CD4-positive, alpha-beta T cell treated with Interleukin-17A for 4 hours (primary cell): ENCODE data around the gene MRPL2.
"Not testable (repeated sequence)": the region's sequence is repeated elsewhere in the genome, so short reads cannot be mapped to it uniquely, and the experiment has no call there.

ENCODE experiments used
- DNase-seq: peaks from one replicate; pipeline ENCODE4 v3.0.0-alpha.2; 2020; ENCODE audit warnings: mixed read lengths

MRPL2 gene

DNA sequence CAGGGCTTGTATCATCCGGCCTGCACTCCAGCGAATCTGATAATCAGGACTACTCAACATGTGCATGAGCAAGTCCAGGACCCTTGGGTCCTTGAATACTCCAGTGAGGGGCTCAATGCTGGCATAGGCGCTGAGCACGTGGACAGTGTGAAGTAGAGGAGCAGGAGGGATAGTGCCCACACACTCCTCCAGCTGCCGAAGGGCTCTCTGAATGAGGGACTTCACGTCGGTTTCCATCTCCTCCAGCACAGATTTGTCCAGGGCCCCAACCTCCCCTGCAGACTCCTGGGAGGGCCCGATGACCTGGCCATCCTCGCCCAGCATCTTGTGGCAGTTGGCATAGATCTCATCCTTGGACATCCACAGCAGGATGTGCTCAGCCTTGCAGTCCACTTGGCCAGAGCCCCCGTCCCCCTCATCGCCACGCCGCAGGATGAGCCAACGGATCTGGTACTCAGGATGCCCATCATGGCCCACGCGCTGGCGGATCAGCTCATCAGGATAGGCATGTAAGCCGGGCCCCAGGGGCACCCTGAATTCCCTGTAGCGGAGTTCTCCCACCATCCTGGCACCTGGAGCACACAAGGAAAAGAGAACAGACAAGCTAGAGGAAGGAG is 6.9 kb downstream of the MRPL2 start:
- no peak for DNase-seq

DNA sequence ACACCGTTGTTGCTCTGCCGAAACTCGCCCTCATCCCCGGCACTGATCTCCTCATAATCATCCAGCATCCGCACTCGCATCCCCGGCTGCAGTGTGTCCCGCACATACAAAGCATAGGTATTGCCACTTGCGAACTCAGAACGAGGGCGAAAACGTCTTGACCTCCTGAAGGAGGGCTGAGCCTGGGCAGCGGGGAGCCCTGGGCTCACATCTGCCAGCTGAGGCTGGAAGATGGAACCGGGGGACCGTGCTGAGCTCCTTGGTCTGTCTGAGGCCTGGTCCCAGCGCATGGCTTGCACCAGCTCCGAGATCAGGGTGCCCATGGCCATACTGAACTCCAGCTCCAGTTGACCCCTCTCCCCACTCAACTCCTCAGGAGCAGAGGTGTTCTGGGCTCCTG is 8.3 kb downstream of the MRPL2 start:
- DNase-seq, result no peak

DNA sequence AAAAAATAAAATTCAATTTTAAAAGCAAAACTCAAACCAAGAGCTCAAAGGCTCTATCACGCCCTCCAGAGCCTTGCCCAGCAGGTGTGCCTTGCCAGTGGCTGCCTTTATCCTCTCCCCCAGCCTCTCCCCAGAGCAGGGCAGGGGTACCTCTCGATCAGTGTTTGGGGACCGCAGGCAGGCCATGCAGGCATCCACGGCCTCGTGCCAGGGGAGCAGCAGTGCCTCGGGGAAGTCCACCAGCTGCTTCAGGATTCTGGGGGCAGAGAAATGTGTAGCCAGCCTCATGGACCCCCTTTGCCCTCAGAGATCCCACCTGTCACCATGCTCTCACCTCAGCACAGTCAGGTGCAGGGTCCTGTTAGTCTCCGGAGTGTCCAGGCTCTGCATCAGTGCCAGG is 11.2 kb downstream of the MRPL2 start:
- no peak for DNase-seq

DNA sequence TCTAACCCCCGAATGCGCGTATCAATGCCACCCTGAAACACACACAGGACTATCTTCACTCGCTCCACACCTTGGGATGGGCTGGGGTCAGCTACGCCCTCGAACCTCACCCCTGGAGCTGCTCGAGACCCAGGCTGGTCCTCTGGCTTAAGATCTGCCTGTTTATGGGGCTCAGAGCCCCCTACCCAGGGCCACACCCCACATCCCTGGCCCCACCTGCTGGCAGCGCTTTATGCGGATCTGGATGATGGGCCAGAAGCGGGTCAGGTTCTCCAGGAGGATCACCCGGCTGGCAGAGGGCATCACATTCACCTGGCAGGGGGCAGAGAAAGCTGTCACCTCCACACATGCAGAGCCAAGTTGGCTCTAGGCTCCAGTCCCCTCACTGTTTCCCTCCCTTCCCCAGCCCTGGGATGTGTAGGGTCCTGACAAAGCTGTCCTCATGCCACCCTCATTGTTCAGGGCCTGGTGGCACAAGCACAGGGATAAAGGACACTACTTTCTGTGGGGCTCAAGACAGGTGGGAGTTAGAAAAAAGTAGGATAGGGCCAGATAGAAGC is 13.8 kb downstream of the MRPL2 start:
- no peak for DNase-seq

DNA sequence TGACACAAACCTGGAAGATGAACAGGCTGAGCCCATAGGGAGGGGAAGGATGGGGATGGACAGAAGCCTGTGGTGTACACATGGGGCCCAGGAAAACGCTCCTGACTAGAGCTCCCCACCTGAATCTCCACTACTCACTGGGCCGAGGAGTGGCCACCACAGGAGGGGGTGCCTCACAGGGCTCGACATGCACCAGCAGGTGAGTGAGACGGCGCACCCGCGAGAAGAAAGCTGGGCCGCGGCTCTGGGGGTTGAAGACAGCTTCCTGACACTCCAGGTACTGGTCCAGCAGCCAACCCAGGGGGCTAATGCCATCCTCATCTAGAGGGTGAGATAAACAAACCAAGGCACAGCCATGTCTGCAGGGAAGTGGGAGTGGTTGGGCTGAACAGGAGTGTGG is 15.9 kb downstream of the MRPL2 start:
- no peak for DNase-seq

DNA sequence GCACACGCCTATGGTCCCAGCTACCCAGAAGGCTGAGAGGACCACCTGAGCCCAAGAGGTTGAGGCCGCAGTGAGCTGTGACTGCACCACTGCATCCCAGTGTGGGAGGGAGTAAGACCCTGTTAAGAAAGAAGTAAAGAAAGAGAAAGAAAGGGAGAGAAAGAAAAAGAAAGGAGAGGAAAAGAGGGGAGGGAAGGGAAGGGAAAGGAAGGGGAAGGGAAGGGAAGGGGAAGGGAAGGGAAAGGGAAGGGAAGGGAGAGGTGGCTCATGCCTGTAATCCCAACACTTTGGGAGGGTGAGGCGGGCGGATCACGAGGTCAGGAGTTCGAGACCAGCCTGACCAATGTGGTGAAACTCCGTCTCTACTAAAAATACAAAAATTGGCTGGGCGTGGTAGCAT is 17.8 kb downstream of the MRPL2 start:
- not testable (repeated sequence) for DNase-seq

DNA sequence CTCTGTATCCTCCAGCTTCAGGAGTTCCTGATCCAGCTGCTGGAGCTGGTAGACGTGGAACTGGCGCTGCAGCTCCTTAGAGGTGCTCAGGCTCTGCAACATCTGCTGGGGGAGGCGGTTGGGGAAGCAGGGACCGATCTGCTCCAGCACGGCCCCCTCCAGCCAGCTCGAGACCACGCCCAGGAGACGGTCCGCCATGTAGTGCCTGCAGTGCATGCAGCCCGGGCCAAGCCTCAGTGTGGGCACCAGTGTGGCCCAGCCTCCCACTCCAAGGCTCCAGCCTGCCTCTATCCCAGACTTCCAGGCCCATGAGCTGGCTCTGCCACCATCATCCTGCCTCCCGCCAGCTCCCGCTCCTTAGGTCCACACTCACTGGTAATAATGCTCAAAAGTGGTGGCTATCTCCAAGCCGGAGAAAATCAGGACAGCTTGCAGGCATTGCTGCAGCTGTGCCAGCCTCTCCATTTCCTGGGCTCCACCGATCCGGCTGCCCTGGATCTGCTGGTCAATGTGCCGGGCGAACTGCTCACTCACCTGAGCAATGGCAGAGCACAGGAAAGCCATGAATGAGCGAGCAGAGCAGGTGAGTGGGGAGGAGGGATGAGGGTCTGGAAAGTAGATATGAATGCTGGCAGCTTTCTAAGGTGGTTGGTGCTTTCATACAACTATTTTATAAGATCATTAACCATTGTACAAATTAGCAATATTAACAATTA is 18.5 kb downstream of the MRPL2 start:
- DNase-seq, result no peak

DNA sequence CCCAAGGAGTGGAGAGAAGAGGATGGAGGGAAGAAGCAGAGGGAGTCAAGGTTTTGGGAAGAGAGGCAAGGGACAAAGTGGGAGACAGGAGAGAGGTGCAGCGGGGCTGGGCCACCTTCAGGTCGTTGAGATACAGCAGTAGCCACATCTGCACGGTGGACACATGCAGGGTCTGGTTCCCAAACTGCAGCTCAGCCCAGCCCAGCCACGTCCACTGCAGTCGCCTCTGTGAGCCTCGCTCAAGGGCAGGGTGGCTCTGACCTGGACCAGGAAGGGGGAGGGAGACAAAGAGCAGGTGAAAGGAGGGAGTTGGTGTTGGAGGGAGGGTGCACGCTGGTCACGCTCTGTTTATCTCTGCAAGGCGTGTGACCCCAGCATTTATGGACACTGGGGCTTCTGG is 20.5 kb downstream of the MRPL2 start:
- no peak for DNase-seq

DNA sequence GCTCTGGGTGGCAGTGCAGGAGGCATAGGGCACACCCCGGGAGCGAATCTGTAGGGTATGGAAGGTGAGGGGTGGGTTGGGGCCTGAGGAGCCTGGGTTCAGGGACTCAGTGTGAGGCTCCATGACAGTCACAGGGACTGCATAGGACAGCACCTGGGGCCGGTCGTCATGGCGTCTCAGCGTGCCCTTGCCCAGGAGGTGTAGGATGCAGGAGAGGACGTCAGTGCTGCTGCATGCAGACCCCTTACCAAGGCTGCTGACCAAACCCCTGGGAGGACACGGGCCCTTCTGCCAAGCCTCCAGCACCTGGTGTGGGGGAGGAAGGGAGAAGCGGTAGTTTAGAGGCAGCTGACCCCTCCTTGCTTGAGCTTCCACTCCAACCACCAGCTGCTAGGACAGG is 21.5 kb downstream of the MRPL2 start:
- DNase-seq, result no peak

DNA sequence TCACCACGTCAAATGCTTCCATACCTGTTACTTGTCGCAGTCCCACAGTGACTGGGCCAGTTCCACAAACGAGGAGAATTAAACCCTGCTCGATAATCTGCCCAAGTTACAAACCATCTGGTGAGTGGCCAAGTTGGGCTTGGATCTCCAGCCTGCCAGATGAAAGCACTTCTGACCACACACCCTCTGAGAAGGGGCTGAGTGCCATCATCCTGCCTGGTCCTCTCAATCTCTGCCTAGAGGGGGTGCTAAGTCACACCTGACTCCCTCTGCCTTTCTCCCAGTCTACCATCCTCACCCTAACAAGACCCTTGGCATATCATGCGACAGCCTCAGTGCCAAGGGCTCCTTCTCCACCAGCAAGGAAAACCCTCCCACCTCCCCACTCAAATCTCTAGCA is 22.0 kb downstream of the MRPL2 start:
- no peak for DNase-seq

DNA sequence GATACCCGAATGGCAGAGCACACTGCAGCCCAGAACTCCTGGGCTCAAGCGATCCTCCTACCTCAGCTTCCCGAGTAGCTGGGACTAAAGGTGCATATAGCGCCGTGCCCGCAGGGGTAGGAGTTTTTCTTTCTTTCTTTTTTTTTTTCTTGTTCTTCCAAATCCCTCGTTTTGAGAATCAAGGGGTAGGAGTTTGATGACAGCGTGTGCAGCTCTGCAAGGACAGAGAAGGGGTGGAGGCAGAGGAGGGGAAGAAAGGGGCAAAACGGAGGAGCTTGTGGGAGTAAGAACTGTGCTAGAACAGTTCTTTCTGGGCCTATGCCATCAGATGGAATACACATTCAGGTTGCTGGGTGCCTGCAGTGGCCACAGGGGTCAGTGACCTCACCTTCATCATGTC is 22.5 kb downstream of the MRPL2 start:
- no peak for DNase-seq

DNA sequence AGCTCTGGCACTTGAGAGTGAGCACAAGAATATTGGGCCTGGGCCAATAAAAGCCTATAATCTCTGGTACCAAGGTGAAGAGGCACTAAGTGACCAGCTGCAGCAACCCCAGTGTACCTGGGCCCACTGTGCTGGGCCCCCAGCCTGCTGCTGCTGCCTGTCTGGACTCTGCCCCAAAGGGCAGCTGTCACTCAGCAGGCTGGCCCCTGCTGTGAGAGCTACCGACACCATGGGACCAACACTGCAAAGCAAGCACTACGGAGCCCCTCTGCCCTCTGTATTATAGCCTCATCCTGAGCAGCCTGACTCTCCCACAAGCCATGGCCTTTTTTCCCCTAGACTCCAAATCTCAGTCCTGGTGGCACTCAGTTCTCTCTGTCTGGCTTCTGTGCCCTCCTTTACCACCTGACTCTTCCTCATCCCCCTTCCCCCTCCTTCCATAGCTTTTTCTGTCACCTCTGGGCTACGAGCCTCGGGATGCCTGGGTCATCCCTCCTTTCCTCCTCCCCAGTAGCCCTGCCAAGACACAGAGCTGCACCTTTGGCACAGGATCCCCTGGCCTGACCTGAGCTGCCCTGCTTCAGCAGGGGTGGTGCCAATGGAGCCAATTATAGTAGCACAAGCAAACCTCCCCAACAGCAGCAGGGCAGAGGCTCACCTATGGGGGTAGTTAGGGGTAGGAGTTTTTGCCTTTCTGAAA is 23.6 kb downstream of the MRPL2 start:
- no peak for DNase-seq

DNA sequence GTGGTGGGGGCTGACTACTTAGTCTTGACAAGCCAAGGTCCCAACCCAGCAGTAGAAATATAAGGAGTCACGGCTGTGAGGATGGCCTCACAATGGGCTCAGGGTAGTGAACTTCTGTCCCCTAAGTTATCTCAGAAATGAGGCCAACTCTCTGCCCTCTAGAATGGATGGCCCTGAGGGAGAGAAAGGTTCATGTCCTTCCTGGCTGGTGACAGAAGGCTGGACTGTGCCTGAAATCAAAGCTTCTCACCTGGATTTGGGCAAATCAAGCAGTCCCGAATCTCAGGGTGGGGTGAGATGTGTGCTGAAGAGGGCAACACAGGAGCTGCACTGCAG is 25.1 kb downstream of the MRPL2 start:
- DNase-seq, result no peak

DNA sequence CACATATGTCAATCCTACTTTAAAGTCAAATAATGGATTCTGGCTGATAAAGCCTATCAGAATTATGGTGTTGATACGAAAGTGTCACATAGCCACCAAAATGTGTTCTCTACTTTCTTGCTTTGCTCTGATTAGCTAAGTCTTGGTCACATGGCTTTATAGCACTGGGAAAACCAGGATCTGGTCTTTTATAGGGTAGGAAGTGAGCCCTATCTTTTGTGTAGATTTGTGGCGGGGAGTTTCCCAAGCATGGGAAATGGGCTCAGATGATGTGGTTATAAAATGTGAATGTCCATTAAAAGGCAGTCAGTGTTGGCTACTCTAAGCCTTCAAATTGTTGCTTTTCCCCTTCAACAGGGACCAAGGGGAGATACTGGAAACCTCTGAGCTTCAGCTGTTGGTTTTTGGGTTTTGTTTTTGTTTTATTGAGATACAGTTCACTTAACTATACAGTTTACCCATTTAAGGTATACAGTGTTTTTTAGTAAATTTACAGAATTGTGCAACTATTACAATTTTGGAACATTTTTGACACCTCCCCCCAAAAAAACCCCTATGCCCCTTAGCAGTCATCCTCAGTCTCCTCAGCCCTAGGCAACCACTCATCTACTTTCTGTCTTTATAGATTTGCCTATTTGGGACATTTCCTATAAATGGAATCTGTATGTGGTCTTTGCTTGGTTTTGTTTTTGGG is 25.6 kb downstream of the MRPL2 start:
- DNase-seq, result no peak

DNA sequence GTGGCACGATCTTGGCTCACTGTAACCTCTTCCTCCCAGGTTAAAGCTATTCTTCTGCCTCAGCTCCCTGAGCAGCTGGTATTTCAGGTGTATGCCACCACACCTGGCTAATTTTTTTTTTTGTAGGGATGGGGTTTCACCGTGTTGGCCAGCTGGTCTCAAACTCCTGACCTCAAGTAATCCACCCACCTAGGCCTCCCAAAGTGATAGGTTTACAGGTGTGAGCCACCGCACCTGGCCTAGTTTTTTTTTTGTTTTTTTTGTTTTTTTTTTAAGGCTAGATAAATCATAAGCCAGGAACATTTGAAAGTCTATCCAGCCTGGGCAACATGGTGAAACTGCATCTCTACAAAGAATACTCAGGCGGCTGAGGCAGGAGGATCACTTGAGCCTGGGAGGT is 26.9 kb downstream of the MRPL2 start:
- no peak for DNase-seq

DNA sequence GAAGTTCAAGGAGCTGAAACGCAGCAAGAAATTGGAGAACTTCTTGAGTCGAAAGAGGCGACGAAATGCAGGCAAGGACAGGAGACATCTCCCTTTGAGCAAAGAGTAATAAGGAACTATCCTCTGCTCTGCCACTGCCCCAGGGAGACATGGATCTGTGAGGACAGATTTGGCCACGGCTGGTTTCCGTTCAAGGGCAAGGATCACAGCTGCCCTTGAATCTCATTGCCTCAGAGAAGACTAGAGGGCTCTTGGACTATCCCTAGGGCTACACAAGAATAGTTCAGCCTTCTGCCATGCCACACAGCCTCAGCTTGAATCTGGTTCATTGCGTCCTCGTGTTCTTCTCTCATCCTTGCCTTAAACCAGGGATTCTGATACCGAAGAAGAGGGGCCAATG is 30.1 kb downstream of the MRPL2 start:
- no peak for DNase-seq

DNA sequence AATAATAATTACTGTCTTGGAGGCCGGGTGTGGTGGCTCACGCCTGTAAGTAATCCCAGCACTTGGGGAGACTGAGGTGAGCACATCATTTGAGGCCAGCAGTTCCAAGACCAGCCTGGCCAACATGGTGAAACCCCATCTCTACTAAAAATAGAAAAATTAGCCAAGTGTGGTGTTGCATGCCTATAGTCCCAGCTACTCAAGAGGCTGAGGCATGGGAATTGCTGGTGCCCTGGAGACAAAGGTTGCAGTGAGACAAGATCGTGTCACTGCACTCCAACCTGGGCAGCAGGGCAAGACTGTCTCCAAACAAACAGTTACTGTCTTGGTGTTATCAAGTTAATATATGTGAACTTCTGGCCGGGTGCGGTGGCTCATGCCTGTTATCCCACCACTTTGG is 32.9 kb downstream of the MRPL2 start:
- no peak for DNase-seq

DNA sequence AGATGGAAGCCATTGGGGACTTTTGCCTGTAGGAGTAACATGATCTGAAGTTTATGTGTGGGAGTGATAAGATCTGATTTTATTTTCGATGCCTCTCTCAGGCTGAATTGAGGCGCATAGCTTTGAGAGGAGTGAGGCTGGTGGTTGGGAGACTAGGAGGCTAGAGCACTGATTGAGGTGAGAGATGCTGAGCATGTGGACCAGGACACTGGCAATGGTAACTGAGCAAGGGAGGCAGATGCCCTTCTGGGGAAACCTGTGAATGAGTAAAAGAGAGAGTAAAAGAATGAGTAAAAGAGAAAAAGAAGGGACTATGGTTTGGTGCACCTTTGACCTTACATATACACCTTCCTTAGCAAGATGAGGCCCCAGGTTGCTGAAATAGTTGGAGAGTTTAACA is 34.8 kb downstream of the MRPL2 start:
- DNase-seq, result no peak

DNA sequence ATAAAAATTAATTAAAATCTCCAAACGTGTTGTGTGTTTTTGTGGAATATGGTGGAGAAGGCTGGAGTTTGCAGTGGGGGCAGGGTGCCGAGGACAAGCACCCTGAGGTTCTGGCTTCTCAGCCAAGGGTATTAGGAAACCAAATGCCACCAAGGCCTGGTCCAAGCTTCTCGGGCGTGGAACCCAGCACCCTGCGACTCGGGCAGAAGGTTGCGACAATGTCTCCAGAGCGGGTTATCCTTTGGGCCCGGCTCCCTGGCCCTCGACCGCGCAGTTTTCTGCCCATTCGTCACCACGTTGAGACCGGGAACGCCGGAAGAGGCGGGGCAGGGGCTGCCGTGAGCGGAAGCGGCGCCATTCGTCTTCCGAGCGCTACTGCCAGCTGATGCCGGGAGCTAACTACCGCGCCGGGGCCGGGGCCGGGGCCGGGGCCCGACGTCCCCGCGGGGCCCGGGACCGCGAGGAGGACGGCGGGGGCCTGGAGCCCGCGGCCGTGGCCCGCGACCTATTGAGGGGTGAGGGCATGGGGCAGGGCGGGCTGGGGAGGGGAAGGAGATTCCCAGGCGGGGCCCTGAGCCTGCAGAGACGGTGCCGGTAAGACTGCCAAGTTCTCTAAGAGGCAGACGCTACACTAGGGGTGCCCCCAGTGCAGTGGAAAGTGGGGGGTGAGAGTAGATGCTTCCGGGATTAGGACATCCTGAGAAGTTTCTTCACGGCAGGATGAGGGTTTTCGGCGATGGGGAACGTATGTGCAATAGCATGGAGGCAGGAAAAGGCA is 37.8 kb downstream of the MRPL2 start, which contains the start of gene RRP36:
RRP36 (plus strand) TSS at position 354 of the 778 bp plus-strand sequence; CDS start at position 386, 32 bp downstream.
- peak; percentile 82 for DNase-seq

DNA sequence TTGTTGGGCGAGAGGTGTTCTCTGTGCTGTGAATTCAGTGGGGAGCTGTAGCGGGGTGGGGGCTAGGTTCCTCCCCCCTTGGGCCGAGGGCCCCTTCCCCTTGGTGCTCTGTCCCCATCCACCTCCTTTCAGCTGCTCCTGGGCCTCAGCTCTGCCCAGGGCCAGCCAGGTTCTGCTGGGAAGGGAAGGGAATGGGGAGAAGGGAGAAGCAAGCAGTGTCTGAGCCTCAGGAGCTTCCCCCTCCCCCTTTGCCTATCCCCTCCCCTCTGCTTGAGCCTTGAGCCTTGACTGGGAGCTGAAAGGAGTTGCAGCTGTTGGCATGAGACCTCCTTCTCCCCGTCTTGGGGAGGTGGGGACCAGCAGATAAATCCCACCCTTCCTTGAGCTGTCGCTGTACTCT is 38.4 kb downstream of the MRPL2 start:
- DNase-seq, result no peak

DNA sequence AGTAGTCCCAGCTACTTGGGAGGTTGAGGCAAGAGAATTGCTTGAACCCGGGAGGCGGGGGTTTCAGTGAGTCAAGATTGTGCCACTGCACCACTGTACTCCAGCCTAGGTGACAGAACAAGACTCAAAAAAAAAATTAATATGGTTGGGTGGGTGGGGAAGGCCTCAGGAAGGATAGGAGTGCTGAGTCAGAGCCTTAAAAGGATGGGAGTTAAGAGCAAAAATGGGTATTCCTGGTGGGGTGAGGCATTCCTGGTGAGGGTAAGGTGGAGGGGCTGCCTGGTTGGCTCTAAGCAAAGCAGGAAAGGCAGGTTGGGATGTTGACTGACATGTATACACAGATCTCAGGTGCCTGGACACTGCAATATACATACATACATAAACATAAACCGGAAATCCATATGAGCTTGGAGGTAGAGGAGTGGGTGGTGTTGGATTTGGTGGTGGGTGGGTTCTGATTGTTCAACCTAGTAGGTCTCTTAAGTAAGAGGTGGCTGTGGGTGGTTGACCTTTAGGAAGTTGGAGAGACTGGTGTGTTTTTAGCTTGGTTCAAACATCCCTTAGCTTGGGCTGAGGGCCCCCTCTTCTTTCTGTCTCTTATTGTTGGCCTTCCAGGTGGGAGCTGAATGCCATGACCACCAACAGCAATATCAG is 39.1 kb downstream of the MRPL2 start:
- DNase-seq, result no peak

DNA sequence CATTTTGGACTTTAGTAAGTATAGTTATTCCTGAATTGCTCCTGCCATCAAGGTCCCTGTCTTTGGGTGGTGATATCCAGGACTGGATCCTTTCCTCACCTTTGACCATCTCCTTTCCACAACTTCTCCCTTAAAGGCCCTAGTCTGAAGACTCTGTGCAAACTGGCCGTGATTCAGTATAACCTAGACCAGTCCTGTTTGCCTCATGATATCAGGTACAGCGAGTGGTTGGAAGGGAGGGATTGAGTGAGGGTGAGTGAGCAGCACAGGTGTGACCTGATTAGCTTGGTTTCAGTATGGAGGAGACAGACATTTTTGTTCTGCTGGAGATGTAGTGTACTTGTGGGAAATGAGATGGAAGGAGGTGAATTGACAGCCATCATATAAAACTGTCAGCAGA is 40.1 kb downstream of the MRPL2 start:
- DNase-seq, result no peak
